Endothelial cell of umbilical vein (primary cell): Measurements from ENCODE around the gene SMPDL3B. TPM values are rescaled to one million over a fixed set of nuclear protein-coding genes. Genes with fewer than 3 reads are reported as not detected.

ENCODE experiments used
- BruUV-seq: library from RNA; stranded (reverse); fragments of 400-500 nt; replicated peaks from 2 replicates; lab custom pipeline; 2021; lab: Mats Ljungman, UMichigan
- CTCF ChIA-PET: fragments of 300-600, 350-600 bp; sonication (Branson Sonifier 250); formaldehyde crosslinking; loops from one replicate; lab custom pipeline; 2021; ENCODE audit warnings: antibody characterized with exemption, inconsistent platforms; lab: Charles Lee
- POLR2A ChIA-PET: fragments of 300-600, 350-600 bp; sonication (Branson Sonifier 250); formaldehyde crosslinking; loops from one replicate; lab custom pipeline; 2021; ENCODE audit warnings: antibody characterized with exemption, inconsistent platforms; lab: Charles Lee
- DNase-seq: peaks from one replicate; pipeline ENCODE4 v3.0.0-alpha.2; 2011; ENCODE audit warnings: low read depth, low spot score
- FAIRE-seq: peaks from 2 replicates; lab custom pipeline; 2011; peaks lifted over from hg19 to GRCh38; lab: Jason Lieb, UNC
- H2AFZ ChIP-seq: 2 replicates; pipeline ENCODE4 v1.6.0; 2012; ENCODE audit warnings: low read depth, low read length, control low read depth, inconsistent platforms
- H3K27ac ChIP-seq: 2 replicates; pipeline ENCODE4 v1.5.1; 2011; ENCODE audit warnings: low read depth, mild to moderate bottlenecking, control low read depth, low read length, moderate library complexity; ENCODE audit not compliant: insufficient read depth
- H3K27me3 ChIP-seq, 2 experiments: 2 replicates each; pipeline versions ENCODE4 v1.6.0 to v1.6.1; 2011; ENCODE audit warnings: low read length in 2 of 2, mixed read lengths in 1 of 2; ENCODE audit not compliant: control insufficient read depth in 2 of 2, insufficient read depth in 2 of 2
- H3K36me3 ChIP-seq, 2 experiments: 2 replicates in 1 of 2; 3 replicates in 1 of 2; pipeline ENCODE4 v1.5.1; 2011; ENCODE audit warnings: low read length in 2 of 2, mild to moderate bottlenecking in 1 of 2, moderate library complexity in 1 of 2; ENCODE audit not compliant: control insufficient read depth in 2 of 2, insufficient read depth in 2 of 2; ENCODE audit errors: extremely low read depth in 1 of 2
- H3K4me1 ChIP-seq: 3 replicates; pipeline ENCODE4 v1.5.1; 2011; ENCODE audit warnings: mild to moderate bottlenecking, low read length; ENCODE audit not compliant: control insufficient read depth, insufficient read depth; ENCODE audit errors: extremely low read depth
- H3K4me2 ChIP-seq: 2 replicates; pipeline ENCODE4 v1.6.1; 2011; ENCODE audit warnings: low read length, control low read depth, mixed read lengths; ENCODE audit not compliant: insufficient read depth
- H3K4me3 ChIP-seq, 3 experiments: fragments of 200-600 bp in 1 of 3; sonication (generic), shearing (Covaris generic) in 1 of 3; replicated peaks in 1 of 3; 2 replicates each; pipeline ENCODE4 v1.5.1; 2011 to 2016; ENCODE audit warnings: control low read depth in 3 of 3, low read length in 3 of 3, mild to moderate bottlenecking in 2 of 3, inconsistent platforms in 1 of 3, low read depth in 1 of 3, moderate library complexity in 1 of 3; ENCODE audit not compliant: insufficient read depth in 1 of 3
- H3K79me2 ChIP-seq: 2 replicates; pipeline ENCODE4 v1.6.0; 2012; ENCODE audit warnings: low read length, inconsistent platforms; ENCODE audit not compliant: control insufficient read depth, insufficient read depth
- H3K9ac ChIP-seq: replicated peaks from 2 replicates; pipeline ENCODE3; 2011; ENCODE audit warnings: low read length, control low read depth; ENCODE audit not compliant: insufficient read depth; ENCODE audit errors: extremely low read depth
- H3K9me1 ChIP-seq: replicated peaks from 3 replicates; pipeline ENCODE4 v1.6.0; 2011; ENCODE audit warnings: mild to moderate bottlenecking, low read length; ENCODE audit not compliant: control insufficient read depth, insufficient read depth; ENCODE audit errors: extremely low read depth
- H3K9me3 ChIP-seq: replicated peaks from 2 replicates; pipeline ENCODE4 v1.5.1; 2012; ENCODE audit warnings: low read length, inconsistent platforms; ENCODE audit not compliant: control insufficient read depth, insufficient read depth
- H4K20me1 ChIP-seq: replicated peaks from 2 replicates; pipeline ENCODE3; 2011; ENCODE audit warnings: mild to moderate bottlenecking, low read length; ENCODE audit not compliant: control insufficient read depth, insufficient read depth; ENCODE audit errors: extremely low read depth
- CTCF ChIP-seq, 2 donors: IDR thresholded peaks; 1 replicate in 1 of 2; 2 replicates in 1 of 2; pipeline ENCODE4 v1.5.1; 2011; ENCODE audit warnings: low read length in 2 of 2, mild to moderate bottlenecking in 2 of 2, moderate library complexity in 2 of 2, control low read depth in 1 of 2, inconsistent platforms in 1 of 2, low read depth in 1 of 2; ENCODE audit not compliant: insufficient read depth in 1 of 2; ENCODE audit errors: extremely low read depth in 1 of 2
- FOS ChIP-seq: IDR thresholded peaks from 2 replicates; pipeline ENCODE4 v1.6.1; 2011; ENCODE audit warnings: mild to moderate bottlenecking, low read length, moderate library complexity, borderline replicate concordance; ENCODE audit not compliant: insufficient read depth
- GATA2 ChIP-seq: IDR thresholded peaks from 2 replicates; pipeline ENCODE4 v1.7.0; 2011; ENCODE audit warnings: low read depth, mild to moderate bottlenecking, moderate library complexity, mixed read lengths, low read length; ENCODE audit not compliant: insufficient read length, insufficient read depth
- JUN ChIP-seq: IDR thresholded peaks from 2 replicates; pipeline ENCODE4 v1.6.1; 2011; ENCODE audit warnings: borderline replicate concordance, low read depth; ENCODE audit not compliant: insufficient read length, insufficient read depth
- MAX ChIP-seq: IDR thresholded peaks from 2 replicates; pipeline ENCODE4 v1.6.1; 2011; ENCODE audit not compliant: insufficient read depth, insufficient read length
- POLR2A ChIP-seq: IDR thresholded peaks from 2 replicates; pipeline ENCODE4 v1.6.1; 2012; ENCODE audit warnings: low read depth, mild to moderate bottlenecking, control low read depth, low read length
- POLR2AphosphoS5 ChIP-seq: IDR thresholded peaks from 2 replicates; pipeline ENCODE4 v1.6.1; 2012; ENCODE audit warnings: low read depth, mild to moderate bottlenecking, control low read depth, low read length, moderate library complexity; ENCODE audit not compliant: insufficient read depth
- dilution Hi-C: fragments of 300-500 bp; cut with MboI; formaldehyde crosslinking; loops from one replicate; pipeline ENCODE4 v1.15.0; 2019; ENCODE audit warnings: low sequenced_read_pairs; ENCODE audit not compliant: extremely low pct_ligation_motif_present
- intact Hi-C: fragments of 100-400 bp; cut with micrococcal nuclease; formaldehyde crosslinking; loops from one replicate; pipeline ENCODE4 v1.10.0; 2022
- polyA plus RNA-seq, 4 experiments: library from polyadenylated mRNA; depleted of rRNA in 3 of 4; stranded (reverse) in 3 of 4; unstranded in 1 of 4; fragments of >200 nt; gene quantifications; 2 replicates each; pipeline versions ENCODE4 v1.2.1 to v1.2.3, GENCODE V29; 2011 to 2012; ENCODE audit warnings: missing spikeins in 1 of 4
- total RNA-seq: library from RNA; stranded (reverse); gene quantifications from 2 replicates; pipeline ENCODE4 v1.2.3, GENCODE V29; 2021

Gene SMPDL3B
- total and polyA plus RNA-seq, 2 donors (not counting 3 experiments of a cell fraction or from before 2014, with no cell fraction given) = 1.3 TPM; not detected in 1

DNA sequence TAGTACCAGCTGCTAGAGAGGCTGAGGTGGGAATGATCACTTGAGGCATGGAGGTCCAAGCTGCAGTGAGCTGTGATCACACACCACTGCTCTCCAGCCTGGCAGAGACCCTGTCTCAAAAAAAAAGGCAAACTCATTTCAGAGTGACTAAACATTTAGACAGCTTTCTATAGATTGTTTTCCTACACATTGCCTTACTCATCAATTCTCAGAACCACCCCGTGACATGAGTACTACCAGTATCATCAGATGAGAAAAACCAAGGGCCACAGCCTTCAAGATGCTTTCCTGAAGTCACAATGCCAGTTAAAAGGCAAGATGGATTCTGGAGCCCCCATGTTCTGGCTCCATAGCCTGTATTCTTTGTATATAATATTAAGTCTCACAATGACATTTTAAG lies 22.4 kb upstream of the SMPDL3B start:
- Histone ChIP-seq H3K9me3 (no peaks in the 10 kb centered on the region), H3K27me3 (no peaks in the 10 kb centered on the region), H3K4me1 (peaks cover 5% of the 10 kb centered on the region), H4K20me1 (no peaks in the 10 kb centered on the region), H3K9me1 (no peaks in the 10 kb centered on the region), H3K4me2 (no peak overlapping the region), H3K9ac (no peak overlapping the region), H3K36me3 (peaks cover 5 to 7% of the 10 kb centered on the region in 2 experiments), H2AFZ (no peak overlapping the region), H3K4me3 (no peak overlapping the region), H3K79me2 (peaks cover 5% of the 10 kb centered on the region), H3K27ac (no peak overlapping the region)
- no peak for DNase-seq
- intact Hi-C loops (no loop called here), dilution Hi-C loops (no loop called here)
- BruUV-seq = no TSS peak
- TF ChIP-seq FOS (no peak), MAX (no peak), JUN (no peak), CTCF (IDR thresholded peaks at IDR 0.05; ENCODE audit: extremely low read depth in 1 of 2, insufficient read depth in 1 of 2, low read depth in 1 of 2, low read length in 2 of 2) (no peak), POLR2A (no peak)
- FAIRE-seq = no peak
- POLR2A ChIA-PET = no interaction called here
- CTCF ChIA-PET = no interaction called here

GRCh38 chr1:27915082-27915575 lies 19.7 kb upstream of the SMPDL3B start:
- dilution Hi-C loops = no loop called here
- ChIA-PET CTCF (no interaction called here), POLR2A (interaction anchor here (0.5 kb wide), 1 partner anchor 15 kb away, joined by 4 read pairs; no protein-coding TSS in a partner anchor)
- BruUV-seq = no TSS peak
- H3K9ac ChIP-seq = no peak overlapping the region
- no peak overlapping the region for H3K27ac ChIP-seq
- no peak overlapping the region for H3K4me3 ChIP-seq
- no peak overlapping the region for H3K4me2 ChIP-seq
- H3K36me3 ChIP-seq = no peaks in the 10 kb centered on the region
- FAIRE-seq (no peak), DNase-seq (no peak)
- peaks cover 5% of the 10 kb centered on the region for H3K79me2 ChIP-seq
- TF ChIP-seq JUN = no peak
- TF ChIP-seq POLR2AphosphoS5 = no peak
- TF ChIP-seq POLR2A = no peak
- TF ChIP-seq GATA2 = no peak
- H2AFZ ChIP-seq = peak overlapping the region; percentile 90
- intact Hi-C loops = no loop called here
- no peaks in the 10 kb centered on the region for H3K27me3 ChIP-seq
- peaks cover 5% of the 10 kb centered on the region for H3K4me1 ChIP-seq
- H3K9me1 ChIP-seq = no peaks in the 10 kb centered on the region
- H4K20me1 ChIP-seq = no peaks in the 10 kb centered on the region
- H3K9me3 ChIP-seq = no peaks in the 10 kb centered on the region
